Inflammatory macrophage (primary cell): ENCODE measurements around the gene FAM222A.

Experiments used
- DNase-seq, 2 donors: peaks; one replicate each; pipeline ENCODE4 v3.0.0-alpha.2; 2020 to 2022

FAM222A gene

GRCh38 chr12:109738878-109739665 is 25.4 kb downstream of the FAM222A start:
- no peak for DNase-seq

DNA sequence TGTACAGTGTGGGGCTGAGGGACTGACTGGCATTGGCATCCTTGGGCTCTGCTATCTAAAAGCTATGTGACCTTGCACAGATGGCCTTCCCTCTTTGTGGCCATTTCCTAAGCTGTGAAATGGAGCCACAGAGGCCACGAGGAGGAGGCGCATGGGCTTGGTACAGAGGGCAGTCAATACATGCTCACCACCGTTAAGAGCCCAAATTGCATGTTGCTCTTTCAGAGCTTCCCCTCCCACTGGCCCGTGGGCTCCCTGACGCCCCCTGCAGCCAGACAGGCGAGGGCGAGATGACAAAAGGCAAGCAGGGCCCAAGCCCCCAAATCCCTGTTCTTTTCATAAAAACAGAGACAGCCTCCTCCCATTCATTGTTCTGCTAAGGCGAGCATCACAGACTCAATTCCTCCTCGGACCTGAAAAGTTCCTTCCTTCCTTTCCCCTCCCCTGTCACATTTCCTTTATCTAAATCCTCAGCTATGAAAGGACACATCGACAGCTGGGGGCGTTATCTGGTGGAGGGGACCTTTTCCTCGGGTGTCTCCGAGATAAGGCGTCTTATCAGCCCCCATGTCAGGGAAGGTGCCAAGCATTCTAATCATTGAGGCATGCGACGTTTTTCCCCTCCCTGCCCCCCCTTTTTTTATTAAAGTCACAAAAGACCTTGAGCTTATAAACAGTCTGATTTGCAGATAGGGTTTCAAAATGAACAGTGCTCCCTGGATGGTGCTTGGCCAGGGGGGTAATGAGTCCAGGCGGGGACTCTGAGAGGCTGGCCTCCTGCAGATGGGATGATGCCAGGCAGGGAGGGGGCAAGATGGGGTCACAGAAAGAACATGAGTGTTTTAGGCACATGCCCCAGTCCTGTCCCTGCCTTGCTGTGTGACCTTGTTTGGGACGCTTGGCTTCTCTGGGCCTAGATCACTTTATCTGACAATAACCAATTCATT is 26.4 kb downstream of the FAM222A start:
- no peak for DNase-seq

GRCh38 chr12:109740694-109741245 is 27.1 kb downstream of the FAM222A start:
- DNase-seq = no peak

GRCh38 chr12:109741286-109741969 is 27.8 kb downstream of the FAM222A start:
- no peak for DNase-seq

GRCh38 chr12:109741970-109742703 is 28.5 kb downstream of the FAM222A start:
- no peak for DNase-seq

DNA sequence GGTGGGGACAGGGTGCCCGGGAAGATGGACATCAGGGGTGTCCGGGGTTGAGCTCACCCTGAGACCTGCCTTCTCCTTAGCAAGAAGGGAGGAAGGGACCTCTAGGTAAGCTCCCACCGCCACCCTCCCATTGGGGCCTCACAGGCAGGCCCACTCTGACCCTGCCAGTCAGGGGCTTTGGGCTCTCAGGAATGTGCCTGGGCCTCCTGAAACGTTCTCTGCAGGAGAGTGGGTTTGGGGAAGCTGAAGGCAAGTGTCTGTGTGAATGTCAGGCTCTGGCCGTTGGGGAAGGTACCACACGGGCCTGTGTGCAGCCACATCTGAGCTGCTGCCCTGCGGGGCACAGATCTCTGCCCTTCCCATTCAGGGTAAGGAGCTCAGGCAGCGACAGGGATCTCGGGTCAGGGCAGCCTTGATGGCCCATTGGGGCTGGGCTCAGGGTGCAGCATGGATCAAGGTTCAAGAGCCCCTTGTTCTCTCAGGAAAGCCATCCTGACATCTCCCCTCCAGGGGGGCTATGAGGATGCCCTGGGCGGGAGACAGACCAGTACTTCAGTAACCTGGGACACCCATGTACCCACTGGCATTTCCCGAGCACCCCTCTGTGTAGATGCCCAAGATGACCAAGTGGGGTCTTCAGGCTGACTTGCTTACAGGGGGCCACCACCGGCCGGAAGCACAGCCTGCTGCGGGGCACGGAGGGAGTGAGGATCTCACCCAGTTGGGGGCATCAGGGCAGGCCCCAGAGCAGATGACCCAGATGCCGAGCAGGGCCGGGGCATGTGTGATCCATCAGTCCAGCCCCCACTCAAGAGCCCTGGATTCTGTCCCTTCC is 29.7 kb downstream of the FAM222A start:
- no peak for DNase-seq

DNA sequence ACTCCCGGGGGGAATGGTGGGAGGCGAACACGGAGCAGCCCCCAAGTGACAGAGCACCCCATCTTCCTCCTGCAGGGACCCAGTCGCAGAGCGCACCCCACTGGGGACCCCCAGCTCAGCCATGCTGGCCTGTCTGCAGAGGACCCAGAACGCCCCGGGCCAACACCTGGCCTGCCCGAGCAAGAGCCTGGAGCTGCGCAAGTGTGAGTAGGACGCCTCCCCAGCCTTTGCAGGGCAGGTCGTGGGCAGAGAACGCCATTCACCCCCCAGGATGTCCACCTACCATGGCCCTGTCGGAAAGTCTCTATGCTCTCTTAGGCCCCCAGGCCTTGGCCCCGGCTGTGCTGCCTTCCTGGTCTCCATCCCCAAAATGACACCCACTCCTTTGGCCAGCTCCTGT is 30.4 kb downstream of the FAM222A start:
- no peak for DNase-seq

DNA sequence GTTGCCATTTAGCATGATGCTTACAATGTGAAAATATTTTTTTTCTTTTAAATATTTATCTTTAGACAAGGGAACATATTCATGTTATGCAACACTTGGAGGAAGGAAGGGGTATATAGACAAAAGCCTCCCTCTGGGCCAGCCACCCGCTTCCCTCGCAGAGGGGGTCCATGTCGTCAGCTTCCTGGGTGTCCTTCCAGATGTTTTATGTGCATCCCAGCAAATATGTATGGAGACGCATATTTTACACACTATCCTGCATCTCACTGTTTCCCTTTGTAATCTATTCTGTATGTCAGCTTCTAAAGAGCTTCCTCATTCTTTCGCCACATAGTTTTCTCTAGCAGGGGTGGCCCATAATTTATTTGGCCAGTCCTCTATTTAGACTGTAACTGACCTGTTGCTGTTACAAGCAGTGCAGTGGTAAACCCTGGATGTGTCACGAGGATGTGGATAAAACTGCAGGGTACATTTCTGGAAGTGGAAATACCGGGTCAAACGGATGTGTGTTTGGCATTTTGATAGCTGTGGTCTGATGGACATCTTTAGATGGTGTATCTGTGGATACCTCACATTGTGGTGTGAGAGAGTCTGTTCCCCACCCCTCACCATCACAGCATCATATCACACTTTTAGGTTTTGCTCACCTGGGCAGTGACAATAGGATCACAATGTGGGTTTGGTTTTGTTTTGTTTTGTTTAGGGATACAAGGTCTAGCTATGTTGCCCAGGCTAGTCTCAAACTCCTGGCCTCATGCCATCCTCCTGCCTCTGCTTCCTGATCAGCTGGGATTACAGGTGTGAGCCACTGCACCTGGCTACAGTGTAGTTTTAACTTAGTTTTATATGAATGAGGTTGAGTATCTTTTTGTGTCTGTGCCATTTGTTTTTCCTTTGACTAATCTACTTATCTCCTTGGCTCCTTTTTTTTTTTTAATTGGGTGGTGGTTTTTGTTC is 31.6 kb downstream of the FAM222A start:
- no peak for DNase-seq

GRCh38 chr12:109752117-109753053 is 38.8 kb downstream of the FAM222A start:
- no peak for DNase-seq

DNA sequence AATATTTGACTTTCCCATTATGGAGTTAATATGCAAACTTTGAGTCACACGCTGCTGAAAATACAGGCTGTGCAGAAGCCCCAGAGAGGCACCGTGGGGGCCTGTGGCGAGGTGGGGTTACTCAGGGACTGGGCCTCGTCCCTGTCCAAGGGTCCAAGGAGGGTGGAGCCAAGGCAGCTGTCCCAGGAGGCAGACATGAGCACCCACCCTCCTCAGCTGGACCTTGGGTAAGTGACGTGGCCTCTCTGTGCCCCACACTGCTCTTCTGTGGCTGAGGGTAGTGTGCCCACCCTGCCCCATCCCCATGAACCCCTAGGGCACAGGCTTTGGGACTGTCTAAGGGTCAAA is 39.4 kb downstream of the FAM222A start:
- DNase-seq = no peak

- no peak for DNase-seq
Observed at GRCh38 chr12:109753959-109754358, 40.3 kb downstream of the FAM222A start.

DNA sequence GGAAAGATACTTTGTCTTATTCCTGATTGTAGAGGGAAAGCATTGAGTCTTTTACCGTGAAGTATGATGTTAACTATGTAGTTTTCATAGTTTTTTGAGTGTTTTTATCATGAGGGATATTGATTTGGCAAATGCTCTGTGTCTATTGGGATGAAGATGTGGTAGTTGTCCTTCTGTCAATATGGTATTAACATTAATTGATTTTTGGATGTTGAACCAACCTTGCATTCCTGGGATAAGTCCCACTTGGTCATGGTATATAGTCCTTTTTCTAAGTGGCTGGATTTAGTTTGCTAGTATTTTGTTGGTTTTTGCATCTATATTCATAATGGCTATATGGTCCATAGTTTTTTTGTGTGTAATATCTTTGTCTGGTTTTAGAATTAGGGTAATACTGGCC is 42.8 kb downstream of the FAM222A start:
- DNase-seq = no peak

DNA sequence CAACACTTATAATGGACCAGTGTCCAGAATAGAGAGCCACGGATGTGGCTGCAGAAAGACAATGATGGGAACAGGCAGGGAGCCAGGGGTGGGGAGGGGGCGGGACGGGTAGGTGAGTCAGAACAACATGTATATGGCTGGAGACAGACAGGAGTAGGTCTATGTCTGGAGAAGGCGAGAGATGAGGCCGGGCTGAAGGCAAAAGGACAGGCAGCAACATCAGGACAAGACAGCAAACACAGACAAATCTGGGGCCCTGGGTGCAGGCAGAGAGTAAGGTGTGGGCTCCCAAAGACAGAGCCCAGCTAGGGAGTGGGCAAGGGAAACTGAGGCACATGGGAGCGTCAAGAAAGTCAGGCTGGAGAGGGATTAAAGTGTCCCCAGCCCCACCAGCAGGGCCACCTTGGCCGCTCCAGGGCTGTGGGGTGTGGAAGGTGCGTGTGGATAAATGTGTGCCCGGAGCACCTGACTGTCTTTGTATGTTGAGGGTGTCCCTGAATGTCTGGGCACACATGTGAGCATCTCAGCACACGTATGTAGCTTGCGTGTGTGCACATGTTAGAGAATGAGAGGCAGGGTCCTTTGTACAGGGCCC is 44.1 kb downstream of the FAM222A start:
- DNase-seq = no peak

GRCh38 chr12:109758426-109759420 is 45.1 kb downstream of the FAM222A start:
- DNase-seq = no peak

DNA sequence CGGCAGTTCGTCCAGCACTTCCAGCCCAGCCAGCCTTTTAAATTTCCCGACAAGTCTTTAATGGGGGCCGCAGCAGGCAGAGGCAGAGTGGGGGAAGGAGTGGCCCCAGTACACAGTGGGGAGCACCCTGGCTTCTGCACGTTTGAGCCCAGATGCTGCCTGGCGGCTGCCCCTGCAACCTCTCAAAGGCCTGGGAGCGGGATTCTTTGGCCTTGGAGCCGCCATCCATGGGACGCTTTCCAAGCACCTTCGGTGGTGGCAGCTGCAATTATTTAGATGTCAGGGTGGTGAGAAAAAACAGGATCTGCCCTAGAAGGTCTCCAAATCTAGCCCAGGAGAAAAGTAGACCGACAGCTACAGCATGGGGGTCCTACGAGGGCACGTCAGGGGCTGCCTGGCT is 46.0 kb downstream of the FAM222A start:
- DNase-seq = no peak

- DNase-seq = peak; percentile 63 to 72
Observed at GRCh38 chr12:109760031-109760929, 46.7 kb downstream of the FAM222A start.
